ENCODE results near the gene SGSM2. TPM values are rescaled to one million over a fixed set of nuclear protein-coding genes. Genes with fewer than 3 reads are reported as not detected.

SGSM2 gene
- total and polyA plus RNA-seq, 2 donors (not counting 1 experiment from before 2014, with no cell fraction given), result 139 to 181 TPM

GRCh38 chr17:2363318-2363717 lies 26.0 kb downstream of the SGSM2 start:
- TF ChIP-seq EZH2 (IDR thresholded peaks at IDR 0.05; ENCODE audit: borderline replicate concordance, insufficient read depth, low read depth, low read length, poor library complexity, severe bottlenecking), result no peak
- TF ChIP-seq CTCF (IDR thresholded peaks at IDR 0.05), result no peak

GRCh38 chr17:2363851-2364762 lies 26.8 kb downstream of the SGSM2 start:
- Histone ChIP-seq H3K27ac (ENCODE audit: low read length in 2 of 2) (no peak overlapping the region), H2AFZ (ENCODE audit: insufficient read depth, low read depth, low read length, poor library complexity, severe bottlenecking) (no peak overlapping the region), H3K9ac (ENCODE audit: low read length) (no peak overlapping the region), H3K79me2 (ENCODE audit: control insufficient read depth, insufficient read depth, low read length) (no peaks in the 10 kb centered on the region), H3K27me3 (replicated peaks in 1 of 4; ENCODE audit: control extremely low read depth in 1 of 4, control insufficient read depth in 3 of 4, insufficient read depth in 4 of 4, low read length in 3 of 4) (no peaks in the 10 kb centered on the region), H3K4me1 (ENCODE audit: control insufficient read depth in 2 of 2, insufficient read depth in 2 of 2, low read length in 2 of 2) (no peaks in the 10 kb centered on the region), H3K9me3 (ENCODE audit: control extremely low read depth in 1 of 3, control insufficient read depth in 2 of 3, insufficient read depth in 1 of 3, low read length in 2 of 3) (no peaks in the 10 kb centered on the region), H3K36me3 (replicated peaks in 1 of 2; ENCODE audit: control extremely low read depth in 1 of 2, control insufficient read depth in 1 of 2, extremely low read depth in 1 of 2, insufficient read depth in 2 of 2, low read length in 1 of 2) (peaks cover 0 to 17% of the 10 kb centered on the region in 2 experiments), H4K20me1 (ENCODE audit: control insufficient read depth, insufficient read depth, low read length, poor library complexity, severe bottlenecking) (no peaks in the 10 kb centered on the region), H3K4me2 (replicated peaks; ENCODE audit: low read depth, low read length, poor library complexity, severe bottlenecking) (no peak overlapping the region), H3K4me3 (ENCODE audit: control extremely low read depth in 1 of 5, extremely low read depth in 1 of 5, insufficient read depth in 1 of 5, low read depth in 2 of 5, low read length in 4 of 5) (no peak overlapping the region)
- H3K27me3 Mint-ChIP-seq, result no peaks in the 10 kb centered on the region
- no peaks in the 10 kb centered on the region for H3K9me3 Mint-ChIP-seq (ENCODE audit: insufficient read depth)
- no peak overlapping the region for H3K4me3 Mint-ChIP-seq
- no peak for ATAC-seq (ENCODE audit: low read depth)
- CTCF ChIA-PET, result interaction anchor here (1.3 kb wide), 1 partner anchor 51 kb away, joined by 3 read pairs; no protein-coding TSS in a partner anchor
- intact Hi-C loops (cut with micrococcal nuclease), result no loop called here
- WGBS (ENCODE audit: insufficient coverage), result 94% methylated on average over 26 of the region's 26 CpGs
- no peak for DNase-seq
- H3K27ac Mint-ChIP-seq, result no peak overlapping the region
- TF ChIP-seq CTCF (IDR thresholded peaks at IDR 0.05), result no peak
- TF ChIP-seq EZH2 (IDR thresholded peaks at IDR 0.05; ENCODE audit: borderline replicate concordance, insufficient read depth, low read depth, low read length, poor library complexity, severe bottlenecking), result no peak
- no peaks in the 10 kb centered on the region for H3K4me1 Mint-ChIP-seq
- POLR2A ChIA-PET, result no interaction called here

More at GRCh38 chr17:2363318-2363717, 26.0 kb downstream of the SGSM2 start:
- Histone ChIP-seq H3K9me3 (ENCODE audit: control extremely low read depth in 1 of 3, control insufficient read depth in 2 of 3, insufficient read depth in 1 of 3, low read length in 2 of 3) (no peaks in the 10 kb centered on the region), H3K36me3 (replicated peaks in 1 of 2; ENCODE audit: control extremely low read depth in 1 of 2, control insufficient read depth in 1 of 2, extremely low read depth in 1 of 2, insufficient read depth in 2 of 2, low read length in 1 of 2) (peaks cover 0 to 17% of the 10 kb centered on the region in 2 experiments), H3K4me3 (ENCODE audit: control extremely low read depth in 1 of 5, extremely low read depth in 1 of 5, insufficient read depth in 1 of 5, low read depth in 2 of 5, low read length in 4 of 5) (no peak overlapping the region), H3K79me2 (ENCODE audit: control insufficient read depth, insufficient read depth, low read length) (no peaks in the 10 kb centered on the region), H3K9ac (ENCODE audit: low read length) (no peak overlapping the region), H2AFZ (ENCODE audit: insufficient read depth, low read depth, low read length, poor library complexity, severe bottlenecking) (no peak overlapping the region), H3K27ac (ENCODE audit: low read length in 2 of 2) (no peak overlapping the region), H3K4me1 (ENCODE audit: control insufficient read depth in 2 of 2, insufficient read depth in 2 of 2, low read length in 2 of 2) (no peaks in the 10 kb centered on the region), H3K27me3 (replicated peaks in 1 of 4; ENCODE audit: control extremely low read depth in 1 of 4, control insufficient read depth in 3 of 4, insufficient read depth in 4 of 4, low read length in 3 of 4) (no peaks in the 10 kb centered on the region), H3K4me2 (replicated peaks; ENCODE audit: low read depth, low read length, poor library complexity, severe bottlenecking) (no peak overlapping the region), H4K20me1 (ENCODE audit: control insufficient read depth, insufficient read depth, low read length, poor library complexity, severe bottlenecking) (no peaks in the 10 kb centered on the region)
- no peaks in the 10 kb centered on the region for H3K4me1 Mint-ChIP-seq
- 96% methylated on average over 21 of the region's 21 CpGs for WGBS (ENCODE audit: insufficient coverage)
- intact Hi-C loops (cut with micrococcal nuclease), result no loop called here
- ChIA-PET CTCF (interaction anchor here (1.3 kb wide), 1 partner anchor 52 kb away, joined by 3 read pairs; no protein-coding TSS in a partner anchor), POLR2A (no interaction called here)
- H3K27ac Mint-ChIP-seq, result no peak overlapping the region
- DNase-seq, result no peak
- no peak overlapping the region for H3K4me3 Mint-ChIP-seq
- no peak for ATAC-seq (ENCODE audit: low read depth)
- H3K9me3 Mint-ChIP-seq (ENCODE audit: insufficient read depth), result no peaks in the 10 kb centered on the region
- H3K27me3 Mint-ChIP-seq, result no peaks in the 10 kb centered on the region
